IPS-18a (cell line): ENCODE data around the gene SYNJ2.

ENCODE experiments used
- H3K27ac ChIP-seq: one replicate; pipeline ENCODE4 v1.5.1; 2013; ENCODE audit warnings: low read length
- H3K27me3 ChIP-seq: one replicate; pipeline ENCODE4 v1.6.1; 2013; ENCODE audit warnings: mild to moderate bottlenecking, low read length; ENCODE audit not compliant: control insufficient read depth, insufficient read depth
- H3K36me3 ChIP-seq: one replicate; pipeline ENCODE4 v1.6.1; 2013; ENCODE audit warnings: low read depth, low read length; ENCODE audit not compliant: control insufficient read depth
- H3K4me1 ChIP-seq: one replicate; pipeline ENCODE4 v1.6.1; 2013; ENCODE audit warnings: low read depth, low read length; ENCODE audit not compliant: control insufficient read depth
- H3K4me3 ChIP-seq: one replicate; pipeline ENCODE4 v1.5.1; 2013; ENCODE audit warnings: low read length
- H3K9ac ChIP-seq: one replicate; pipeline ENCODE4 v1.6.1; 2013; ENCODE audit warnings: mild to moderate bottlenecking, low read length, moderate library complexity
- H3K9me3 ChIP-seq: one replicate; pipeline ENCODE4 v1.6.1; 2013; ENCODE audit warnings: low read depth, low read length; ENCODE audit not compliant: control insufficient read depth

The SYNJ2 gene

GRCh38 chr6:158021814-158022748 lies 40.4 kb downstream of the SYNJ2 start:
- Histone ChIP-seq H3K4me3 (no peak overlapping the region), H3K27ac (no peak overlapping the region), H3K9ac (no peak overlapping the region), H3K36me3 (peaks cover 7% of the 10 kb centered on the region), H3K27me3 (no peaks in the 10 kb centered on the region), H3K4me1 (peaks cover 4% of the 10 kb centered on the region), H3K9me3 (no peaks in the 10 kb centered on the region)

GRCh38 chr6:158022749-158023596 lies 41.3 kb downstream of the SYNJ2 start:
- Histone ChIP-seq H3K36me3 (peaks cover 7% of the 10 kb centered on the region), H3K27ac (no peak overlapping the region), H3K4me1 (peaks cover 4% of the 10 kb centered on the region), H3K9ac (no peak overlapping the region), H3K9me3 (no peaks in the 10 kb centered on the region), H3K27me3 (no peaks in the 10 kb centered on the region), H3K4me3 (no peak overlapping the region)

GRCh38 chr6:158023597-158023939 lies 41.9 kb downstream of the SYNJ2 start:
- H3K27me3 ChIP-seq, result no peaks in the 10 kb centered on the region
- H3K27ac ChIP-seq, result no peak overlapping the region
- H3K4me1 ChIP-seq, result peaks cover 4% of the 10 kb centered on the region

GRCh38 chr6:158024566-158025297 lies 43.1 kb downstream of the SYNJ2 start:
- Histone ChIP-seq H3K4me3 (no peak overlapping the region), H3K9me3 (no peaks in the 10 kb centered on the region), H3K27me3 (no peaks in the 10 kb centered on the region), H3K36me3 (peaks cover 4% of the 10 kb centered on the region), H3K4me1 (peaks cover 4% of the 10 kb centered on the region), H3K27ac (no peak overlapping the region), H3K9ac (no peak overlapping the region)

More at GRCh38 chr6:158023597-158023939, 41.9 kb downstream of the SYNJ2 start:
- no peak overlapping the region for H3K4me3 ChIP-seq
- H3K36me3 ChIP-seq, result peaks cover 7% of the 10 kb centered on the region
- no peak overlapping the region for H3K9ac ChIP-seq
- no peaks in the 10 kb centered on the region for H3K9me3 ChIP-seq

- H3K9ac ChIP-seq, result no peak overlapping the region
- H3K9me3 ChIP-seq, result no peaks in the 10 kb centered on the region
These were observed 44.6 kb downstream of the SYNJ2 start for GRCh38 chr6:158026054-158026900.

GRCh38 chr6:158026901-158027589 lies 45.4 kb downstream of the SYNJ2 start:
- Histone ChIP-seq H3K27ac (no peak overlapping the region), H3K9me3 (no peaks in the 10 kb centered on the region), H3K9ac (no peak overlapping the region), H3K4me1 (peaks cover 9% of the 10 kb centered on the region), H3K27me3 (no peaks in the 10 kb centered on the region), H3K4me3 (no peak overlapping the region), H3K36me3 (no peaks in the 10 kb centered on the region)

More at GRCh38 chr6:158026054-158026900, 44.6 kb downstream of the SYNJ2 start:
- no peak overlapping the region for H3K27ac ChIP-seq
- H3K27me3 ChIP-seq, result no peaks in the 10 kb centered on the region
- no peak overlapping the region for H3K4me3 ChIP-seq
- peaks cover 5% of the 10 kb centered on the region for H3K4me1 ChIP-seq
- H3K36me3 ChIP-seq, result no peaks in the 10 kb centered on the region

- Histone ChIP-seq H3K9me3 (no peaks in the 10 kb centered on the region), H3K4me3 (no peak overlapping the region), H3K36me3 (no peaks in the 10 kb centered on the region), H3K9ac (no peak overlapping the region), H3K27ac (no peak overlapping the region), H3K4me1 (peaks cover 9% of the 10 kb centered on the region), H3K27me3 (no peaks in the 10 kb centered on the region)
These were observed 46.1 kb downstream of the SYNJ2 start for GRCh38 chr6:158027590-158028285.

- Histone ChIP-seq H3K4me1 (peaks cover 9% of the 10 kb centered on the region), H3K36me3 (no peaks in the 10 kb centered on the region), H3K27me3 (no peaks in the 10 kb centered on the region)
These were observed 46.8 kb downstream of the SYNJ2 start for GRCh38 chr6:158028421-158028820.

GRCh38 chr6:158028876-158029275 lies 47.2 kb downstream of the SYNJ2 start:
- Histone ChIP-seq H3K9me3 (no peaks in the 10 kb centered on the region), H3K27ac (no peak overlapping the region), H3K9ac (no peak overlapping the region), H3K36me3 (no peaks in the 10 kb centered on the region), H3K27me3 (no peaks in the 10 kb centered on the region), H3K4me1 (peaks cover 9% of the 10 kb centered on the region), H3K4me3 (no peak overlapping the region)

More at GRCh38 chr6:158028421-158028820, 46.8 kb downstream of the SYNJ2 start:
- Histone ChIP-seq H3K27ac (no peak overlapping the region), H3K4me3 (no peak overlapping the region), H3K9me3 (no peaks in the 10 kb centered on the region), H3K9ac (no peak overlapping the region)
